ENCODE measurements around the gene YJEFN3.

The YJEFN3 gene

DNA sequence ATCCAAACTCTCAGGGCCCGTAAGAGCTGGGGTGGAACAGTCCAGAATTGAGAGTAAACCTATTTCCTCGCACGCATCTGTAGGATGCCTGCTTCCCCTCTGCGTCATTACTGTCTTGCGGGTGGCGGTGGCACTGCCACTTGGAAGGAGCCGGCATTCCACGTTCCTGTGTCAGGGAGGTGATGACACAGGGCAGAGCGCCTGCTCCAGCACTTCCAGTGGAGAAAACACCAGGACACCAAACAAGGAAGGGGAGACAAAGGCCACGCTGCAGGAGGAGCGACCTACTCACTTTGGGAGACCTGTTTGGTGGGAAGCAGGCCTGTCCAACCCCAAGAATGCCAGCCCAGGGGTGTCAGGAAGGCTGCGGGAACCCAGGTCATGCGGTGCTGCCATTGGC, 52.7 kb downstream of the YJEFN3 start:
- Histone ChIP-seq H3K36me3 (no peaks in the 10 kb centered on the region), H3K9ac (no peak overlapping the region), H4K20me1 (no peaks in the 10 kb centered on the region), H3K4me3 (no peak overlapping the region), H3K9me3 (replicated peaks in 1 of 11) (no peaks in the 10 kb centered on the region), H3K27me3 (no peaks in the 10 kb centered on the region), H3K4me1 (peaks cover 0 to 15% (median 6%) of the 10 kb centered on the region in 10 experiments; a peak in 14 of 20 replicates), H3K27ac (no peak overlapping the region), H3K4me2 (0 out of 22 replicates have a peak overlapping the region, but pooled peaks of 1 of the 11 experiments have one; percentile 33)
- no peak for TF ChIP-seq Cebpa-rat (IDR thresholded peaks at IDR 0.05)

DNA sequence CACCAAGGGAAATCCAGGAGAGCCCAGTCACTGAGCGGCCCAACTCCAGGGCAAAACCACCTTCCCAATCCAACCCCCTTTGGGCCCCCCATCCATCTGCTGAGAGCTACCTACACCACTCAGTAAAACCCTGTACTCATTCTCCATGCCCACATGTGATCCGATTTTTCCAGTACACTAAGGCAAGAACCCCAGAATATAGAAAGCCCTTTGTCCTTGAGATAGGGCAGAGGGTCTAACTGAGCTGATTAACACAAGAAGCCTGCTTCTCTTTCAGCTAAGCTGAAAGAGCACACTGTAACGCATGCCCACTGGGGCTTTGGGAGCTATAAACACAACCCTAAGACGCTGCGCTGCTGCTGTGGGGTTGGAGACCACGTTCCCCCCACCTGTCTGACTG, 53.8 kb downstream of the YJEFN3 start:
- no peak overlapping the region for H3K9ac ChIP-seq
- H3K9me3 ChIP-seq (replicated peaks in 1 of 11), result no peaks in the 10 kb centered on the region
- no peaks in the 10 kb centered on the region for H3K36me3 ChIP-seq
- H3K4me3 ChIP-seq, result no peak overlapping the region
- H3K4me2 ChIP-seq, result peak overlapping the region in 3 of 11 experiments; percentile 15 to 33 (median 25); a peak in 3 of 22 replicates
- no peaks in the 10 kb centered on the region for H3K27me3 ChIP-seq
- no peaks in the 10 kb centered on the region for H4K20me1 ChIP-seq
- no peak for TF ChIP-seq Cebpa-rat (IDR thresholded peaks at IDR 0.05)
- H3K4me1 ChIP-seq, result peaks cover 0 to 10% (median 6%) of the 10 kb centered on the region in 10 experiments; a peak in 12 of 20 replicates
- H3K27ac ChIP-seq, result no peak overlapping the region; a peak in 1 of 22 replicates

DNA sequence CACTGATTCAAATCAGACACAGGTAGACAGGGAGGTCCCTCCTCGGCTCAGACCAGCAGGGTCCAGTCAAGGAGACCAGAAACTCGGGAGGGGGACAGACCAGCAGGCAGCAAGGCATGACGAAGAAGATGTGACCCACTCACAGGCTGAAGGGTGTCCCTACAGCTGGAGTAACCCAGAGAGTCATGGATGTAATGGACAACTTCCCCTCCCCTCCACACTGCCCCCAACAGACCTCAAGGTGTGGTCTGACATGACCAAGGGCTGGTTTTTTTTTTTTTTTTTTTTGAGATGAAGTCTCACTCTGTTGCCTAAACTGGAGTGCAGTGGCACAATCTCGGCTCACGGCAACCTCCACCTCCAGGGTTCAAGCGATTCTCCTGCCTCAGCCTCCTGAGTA, 55.6 kb downstream of the YJEFN3 start:
- H3K4me1 ChIP-seq, result peaks cover 0 to 10% (median 6%) of the 10 kb centered on the region in 10 experiments; a peak in 12 of 20 replicates
- H3K36me3 ChIP-seq, result no peaks in the 10 kb centered on the region
- no peak overlapping the region for H3K9ac ChIP-seq
- H3K27ac ChIP-seq, result no peak overlapping the region
- TF ChIP-seq Cebpa-rat (IDR thresholded peaks at IDR 0.05), result no peak
- H4K20me1 ChIP-seq, result no peaks in the 10 kb centered on the region
- H3K9me3 ChIP-seq (replicated peaks in 1 of 11), result no peaks in the 10 kb centered on the region
- no peak overlapping the region for H3K4me2 ChIP-seq
- H3K4me3 ChIP-seq, result no peak overlapping the region
- H3K27me3 ChIP-seq, result no peaks in the 10 kb centered on the region
